GM19455 (cell line): ENCODE results near the gene TIMP3.

Experiments
- ATAC-seq: cut with Tn5 transposase; IDR thresholded peaks from one replicate; pipeline ENCODE4 v1.9.1; 2021; ENCODE audit not compliant: unreplicated experiment

TIMP3 gene

GRCh38 chr22:32827049-32827602, 25.6 kb downstream of the TIMP3 start:
- ATAC-seq = no peak

GRCh38 chr22:32828150-32828549, 26.6 kb downstream of the TIMP3 start:
- ATAC-seq = no peak

- no peak for ATAC-seq
Observed at GRCh38 chr22:32828561-32828960, 27.1 kb downstream of the TIMP3 start.

- ATAC-seq = no peak
Observed at GRCh38 chr22:32829451-32829851, 27.9 kb downstream of the TIMP3 start.

GRCh38 chr22:32830473-32830872, 29.0 kb downstream of the TIMP3 start:
- ATAC-seq = no peak

GRCh38 chr22:32830957-32831356, 29.5 kb downstream of the TIMP3 start:
- no peak for ATAC-seq

- no peak for ATAC-seq
Observed at GRCh38 chr22:32831584-32831983, 30.1 kb downstream of the TIMP3 start.

- ATAC-seq = no peak
Observed at GRCh38 chr22:32832174-32832573, 30.7 kb downstream of the TIMP3 start.

- ATAC-seq = no peak
Observed at GRCh38 chr22:32836280-32837123, 35.0 kb downstream of the TIMP3 start.

GRCh38 chr22:32837142-32837541, 35.6 kb downstream of the TIMP3 start:
- no peak for ATAC-seq

GRCh38 chr22:32837803-32838202, 36.3 kb downstream of the TIMP3 start:
- ATAC-seq = no peak

- ATAC-seq = no peak
Observed at GRCh38 chr22:32839831-32840584, 38.5 kb downstream of the TIMP3 start.

- no peak for ATAC-seq
Observed at GRCh38 chr22:32841175-32841574, 39.7 kb downstream of the TIMP3 start.

- ATAC-seq = no peak
Observed at GRCh38 chr22:32842486-32842885, 41.0 kb downstream of the TIMP3 start.

- no peak for ATAC-seq
Observed at GRCh38 chr22:32843300-32843699, 41.8 kb downstream of the TIMP3 start.

- ATAC-seq = no peak
Observed at GRCh38 chr22:32844251-32844650, 42.7 kb downstream of the TIMP3 start.

GRCh38 chr22:32846780-32847491, 45.4 kb downstream of the TIMP3 start:
- no peak for ATAC-seq

- ATAC-seq = no peak
Observed at GRCh38 chr22:32848226-32848625, 46.7 kb downstream of the TIMP3 start.

- no peak for ATAC-seq
Observed at GRCh38 chr22:32849501-32849900, 48.0 kb downstream of the TIMP3 start.

GRCh38 chr22:32850157-32850556, 48.7 kb downstream of the TIMP3 start:
- ATAC-seq = no peak
